GM13976 (cell line): ENCODE results near the gene PYDC1.

Source experiments
- DNase-seq: peaks from one replicate; pipeline ENCODE4 v3.0.0; 2012; ENCODE audit warnings: low spot score
- CTCF ChIP-seq: IDR thresholded peaks from 2 replicates; pipeline ENCODE4 v1.5.1; 2012; ENCODE audit warnings: borderline replicate concordance, mild to moderate bottlenecking; ENCODE audit not compliant: insufficient read depth; ENCODE audit errors: extremely low read depth, missing control alignments, control extremely low read depth
- in situ Hi-C: fragments of 300-500 bp; cut with MboI; formaldehyde crosslinking; loops from one replicate; pipeline ENCODE4 v1.12.0; 2022; ENCODE audit warnings: low sequenced_read_pairs, mixed read lengths, inconsistent platforms; ENCODE audit not compliant: unreplicated experiment

The PYDC1 gene

DNA sequence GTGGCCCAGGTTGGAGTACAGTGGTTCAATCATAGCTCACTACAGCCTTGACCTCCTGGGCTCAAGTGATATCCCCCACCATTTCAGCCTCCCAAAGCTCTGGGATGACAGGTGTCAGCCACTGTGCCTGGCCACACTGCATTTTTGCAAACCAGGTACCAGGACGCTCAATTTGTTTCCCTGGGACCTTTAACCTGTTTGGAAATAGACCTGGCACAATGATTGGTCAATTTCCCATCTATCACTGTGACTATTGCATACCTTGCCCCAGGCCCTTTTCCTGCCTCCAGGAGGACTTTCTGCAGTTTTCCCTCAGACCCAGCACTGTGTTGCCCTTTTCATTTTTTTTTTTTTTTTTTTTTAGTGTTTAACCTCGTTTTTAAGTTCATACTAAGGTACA lies 48.1 kb downstream of the PYDC1 start:
- in situ Hi-C loops: no loop called here
- no peak for TF ChIP-seq CTCF
- DNase-seq: no peak

- in situ Hi-C loops: no loop called here
- no peak for TF ChIP-seq CTCF
- no peak for DNase-seq
Observed at GRCh38 chr16:31167315-31167714, 49.6 kb downstream of the PYDC1 start.
